ENCODE data around the gene LRRC25. TPM values are rescaled to one million over a fixed set of nuclear protein-coding genes. Genes with fewer than 3 reads are reported as not detected.
A peak's percentile ranks its signal among the peaks of the same experiment; 100 is the strongest.

LRRC25 gene
- total and polyA plus RNA-seq, 10 of the 15 experiments (the other 5 are each of a cell fraction or from before 2014, with no cell fraction given), result 0.38 to 2.9 (median 1.2) TPM

DNA sequence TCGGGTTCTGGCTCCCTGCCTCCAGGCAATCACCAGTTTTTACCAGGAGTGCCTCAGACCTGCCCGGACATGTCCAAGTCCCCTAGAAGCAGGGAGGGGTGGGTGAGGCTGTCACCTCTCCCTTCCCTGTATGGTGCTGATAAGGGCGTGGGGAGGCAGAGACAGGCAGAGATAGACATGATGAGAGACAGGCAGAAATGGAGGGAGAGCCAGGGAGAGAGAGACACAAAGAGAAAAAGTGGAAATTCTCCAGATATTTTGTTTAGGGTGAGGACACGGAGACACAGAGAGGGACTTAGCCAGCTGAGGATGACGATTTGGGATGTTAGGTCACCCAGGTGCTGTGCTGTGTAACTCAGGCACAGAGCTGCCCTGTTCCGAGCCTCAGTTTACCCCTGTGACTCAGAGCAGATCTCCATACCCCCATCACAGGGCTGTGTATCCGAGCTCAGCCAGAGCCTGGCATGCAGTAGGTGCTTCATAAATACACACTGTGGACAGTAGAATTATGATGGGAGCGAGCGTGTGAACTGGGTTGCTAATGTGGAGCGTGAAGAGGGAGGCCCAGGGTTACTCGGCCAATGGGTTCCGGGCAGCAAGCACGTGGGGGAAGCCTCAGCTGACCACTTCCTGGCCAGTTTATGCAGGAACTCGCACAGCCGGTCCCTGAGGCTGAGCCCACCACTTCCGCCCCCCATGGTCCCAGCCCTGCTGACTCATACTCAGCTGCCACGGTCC, 23.4 kb downstream of the LRRC25 start (continued):
- TF ChIP-seq ZNF687 (IDR thresholded peaks at IDR 0.05) (peak; percentile 97), ZNF24 (IDR thresholded peaks at IDR 0.05) (no peak), NBN (IDR thresholded peaks at IDR 0.05) (peak; percentile 87; the same call in 1 of the 2 replicates), MLLT1 (IDR thresholded peaks at IDR 0.05) (peak; percentile 28; the same call in 1 of the 2 replicates), IKZF1 (conservative IDR thresholded peaks at IDR 0.05) (peak; percentile 87), CREM (IDR thresholded peaks at IDR 0.05; ENCODE audit: low read depth) (peak; percentile 51), NR2C1 (IDR thresholded peaks at IDR 0.05) (peak; percentile 35; the same call in 1 of the 2 replicates), IKZF2 (IDR thresholded peaks at IDR 0.05) (peak in 1 of 2 experiments; percentile 70), BRCA1 (IDR thresholded peaks at IDR 0.05; ENCODE audit: low read depth, low read length) (no peak), MTA2 (IDR thresholded peaks at IDR 0.05; ENCODE audit: low read depth) (peak; percentile 67; the same call in 1 of the 2 replicates), BCLAF1 (IDR thresholded peaks at IDR 0.05) (no peak), MEF2A (IDR thresholded peaks at IDR 0.05; ENCODE audit: insufficient read depth, low read depth, low read length) (0 out of 2 replicates have a peak, but pooled peaks have one; percentile 28), RAD51 (IDR thresholded peaks at IDR 0.05) (peak; percentile 97)
- TF ChIP-seq, protein P1, sequence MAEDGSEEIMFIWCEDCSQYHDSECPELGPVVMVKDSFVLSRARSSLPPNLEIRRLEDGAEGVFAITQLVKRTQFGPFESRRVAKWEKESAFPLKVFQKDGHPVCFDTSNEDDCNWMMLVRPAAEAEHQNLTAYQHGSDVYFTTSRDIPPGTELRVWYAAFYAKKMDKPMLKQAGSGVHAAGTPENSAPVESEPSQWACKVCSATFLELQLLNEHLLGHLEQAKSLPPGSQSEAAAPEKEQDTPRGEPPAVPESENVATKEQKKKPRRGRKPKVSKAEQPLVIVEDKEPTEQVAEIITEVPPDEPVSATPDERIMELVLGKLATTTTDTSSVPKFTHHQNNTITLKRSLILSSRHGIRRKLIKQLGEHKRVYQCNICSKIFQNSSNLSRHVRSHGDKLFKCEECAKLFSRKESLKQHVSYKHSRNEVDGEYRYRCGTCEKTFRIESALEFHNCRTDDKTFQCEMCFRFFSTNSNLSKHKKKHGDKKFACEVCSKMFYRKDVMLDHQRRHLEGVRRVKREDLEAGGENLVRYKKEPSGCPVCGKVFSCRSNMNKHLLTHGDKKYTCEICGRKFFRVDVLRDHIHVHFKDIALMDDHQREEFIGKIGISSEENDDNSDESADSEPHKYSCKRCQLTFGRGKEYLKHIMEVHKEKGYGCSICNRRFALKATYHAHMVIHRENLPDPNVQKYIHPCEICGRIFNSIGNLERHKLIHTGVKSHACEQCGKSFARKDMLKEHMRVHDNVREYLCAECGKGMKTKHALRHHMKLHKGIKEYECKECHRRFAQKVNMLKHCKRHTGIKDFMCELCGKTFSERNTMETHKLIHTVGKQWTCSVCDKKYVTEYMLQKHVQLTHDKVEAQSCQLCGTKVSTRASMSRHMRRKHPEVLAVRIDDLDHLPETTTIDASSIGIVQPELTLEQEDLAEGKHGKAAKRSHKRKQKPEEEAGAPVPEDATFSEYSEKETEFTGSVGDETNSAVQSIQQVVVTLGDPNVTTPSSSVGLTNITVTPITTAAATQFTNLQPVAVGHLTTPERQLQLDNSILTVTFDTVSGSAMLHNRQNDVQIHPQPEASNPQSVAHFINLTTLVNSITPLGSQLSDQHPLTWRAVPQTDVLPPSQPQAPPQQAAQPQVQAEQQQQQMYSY (CRISPR knock-in tag; IDR thresholded peaks at IDR 0.05), result 0 out of 2 replicates have a peak, but pooled peaks have one; percentile 44
- TF ChIP-seq, protein P2, sequence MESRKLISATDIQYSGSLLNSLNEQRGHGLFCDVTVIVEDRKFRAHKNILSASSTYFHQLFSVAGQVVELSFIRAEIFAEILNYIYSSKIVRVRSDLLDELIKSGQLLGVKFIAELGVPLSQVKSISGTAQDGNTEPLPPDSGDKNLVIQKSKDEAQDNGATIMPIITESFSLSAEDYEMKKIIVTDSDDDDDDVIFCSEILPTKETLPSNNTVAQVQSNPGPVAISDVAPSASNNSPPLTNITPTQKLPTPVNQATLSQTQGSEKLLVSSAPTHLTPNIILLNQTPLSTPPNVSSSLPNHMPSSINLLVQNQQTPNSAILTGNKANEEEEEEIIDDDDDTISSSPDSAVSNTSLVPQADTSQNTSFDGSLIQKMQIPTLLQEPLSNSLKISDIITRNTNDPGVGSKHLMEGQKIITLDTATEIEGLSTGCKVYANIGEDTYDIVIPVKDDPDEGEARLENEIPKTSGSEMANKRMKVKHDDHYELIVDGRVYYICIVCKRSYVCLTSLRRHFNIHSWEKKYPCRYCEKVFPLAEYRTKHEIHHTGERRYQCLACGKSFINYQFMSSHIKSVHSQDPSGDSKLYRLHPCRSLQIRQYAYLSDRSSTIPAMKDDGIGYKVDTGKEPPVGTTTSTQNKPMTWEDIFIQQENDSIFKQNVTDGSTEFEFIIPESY (IDR thresholded peaks at IDR 0.05), result no peak
